LNCAP (cell line): Measurements from ENCODE around the gene NTN1.

ENCODE experiments used
- CTCF ChIP-seq: fragments of 450-650 bp; IDR thresholded peaks from 2 replicates; pipeline ENCODE4 v1.5.1; 2017; ENCODE audit warnings: mild to moderate bottlenecking

The NTN1 gene

DNA sequence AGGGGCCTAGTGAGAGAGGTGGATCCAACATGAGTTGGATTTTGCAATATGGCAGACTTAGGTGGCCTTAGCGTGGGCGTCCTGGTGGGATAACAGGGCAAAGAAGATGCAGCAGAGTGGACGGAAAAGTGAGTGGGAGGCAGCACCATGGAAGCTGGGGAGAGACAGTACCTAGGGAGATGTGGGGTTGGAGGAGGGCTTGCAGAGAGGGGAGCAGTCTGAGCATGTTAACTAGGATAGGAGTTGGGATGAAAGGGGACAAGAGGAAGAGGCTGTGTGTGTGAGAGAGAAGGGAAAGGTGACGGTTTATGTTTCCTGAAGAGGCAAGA, 120.1 kb downstream of the NTN1 start:
- no peak for TF ChIP-seq CTCF

DNA sequence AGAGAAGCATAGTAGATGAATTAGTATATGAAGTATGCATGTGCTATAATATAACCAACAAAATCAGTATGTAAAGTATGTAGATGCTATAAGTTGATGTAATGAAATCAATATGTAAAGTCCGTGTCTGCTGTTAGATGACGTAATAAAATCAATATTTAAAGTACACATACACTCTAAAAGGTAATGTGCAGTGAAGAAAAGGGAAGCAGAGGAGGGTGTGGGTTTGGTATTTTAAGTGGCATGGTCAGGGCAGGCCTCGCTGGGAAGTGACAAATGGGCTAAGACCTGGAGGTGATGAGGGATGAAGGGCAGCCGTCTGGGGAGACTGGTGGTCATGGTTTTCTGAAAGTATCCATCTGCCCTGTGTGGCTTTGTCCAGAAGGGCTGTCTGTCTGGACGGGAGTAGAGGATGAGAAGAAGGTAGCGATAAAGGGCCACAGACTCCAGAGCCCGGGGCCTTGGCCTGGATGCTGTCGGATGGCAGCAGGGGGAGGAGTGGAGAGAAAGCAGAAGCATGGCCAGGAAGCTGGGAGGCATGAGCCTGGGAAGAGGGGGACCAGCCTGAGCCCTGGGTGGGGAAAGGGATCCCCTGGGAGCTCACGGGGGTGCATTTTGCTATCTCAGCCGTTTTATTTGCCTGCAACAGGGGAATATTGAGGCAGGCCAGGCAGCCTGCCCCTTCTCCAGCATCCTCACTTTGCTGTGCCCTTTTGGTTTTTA, 121.6 kb downstream of the NTN1 start:
- TF ChIP-seq CTCF: no peak

DNA sequence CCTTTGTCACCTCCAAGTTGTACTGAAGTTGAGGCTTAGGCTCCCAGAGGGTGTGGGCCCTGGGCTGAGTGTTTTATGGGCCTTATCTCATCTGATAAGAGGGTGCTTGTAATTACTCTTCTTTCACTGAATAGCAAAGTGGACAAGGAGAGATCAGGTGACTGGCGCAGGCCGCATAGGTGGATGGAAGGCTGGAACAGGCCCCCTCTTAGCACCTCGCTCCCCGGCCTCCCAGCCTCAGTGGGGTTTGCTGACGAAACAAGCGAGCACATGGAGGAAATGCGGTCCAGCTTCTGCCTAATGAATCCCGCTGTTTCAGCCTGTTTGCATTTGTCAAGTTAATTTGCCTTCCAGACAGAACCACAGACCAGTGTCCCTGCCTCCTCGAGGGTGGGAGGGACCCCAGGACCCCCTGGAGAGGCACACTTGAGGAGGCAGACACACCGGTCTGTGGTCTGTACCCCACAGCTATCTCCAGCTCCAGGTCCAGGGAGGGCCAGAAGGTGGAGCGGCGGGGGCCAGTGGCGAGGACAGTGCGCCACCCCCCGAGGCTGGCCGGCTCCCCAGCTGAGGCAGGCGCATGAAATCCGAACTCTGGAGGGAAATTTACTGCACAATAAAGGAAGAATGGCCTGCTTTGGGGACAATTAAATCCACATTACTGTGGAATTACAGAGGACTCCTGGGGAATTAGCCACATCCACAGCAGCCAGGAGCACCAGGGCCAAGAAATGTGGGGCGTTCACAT, 123.4 kb downstream of the NTN1 start:
- TF ChIP-seq CTCF: no peak

DNA sequence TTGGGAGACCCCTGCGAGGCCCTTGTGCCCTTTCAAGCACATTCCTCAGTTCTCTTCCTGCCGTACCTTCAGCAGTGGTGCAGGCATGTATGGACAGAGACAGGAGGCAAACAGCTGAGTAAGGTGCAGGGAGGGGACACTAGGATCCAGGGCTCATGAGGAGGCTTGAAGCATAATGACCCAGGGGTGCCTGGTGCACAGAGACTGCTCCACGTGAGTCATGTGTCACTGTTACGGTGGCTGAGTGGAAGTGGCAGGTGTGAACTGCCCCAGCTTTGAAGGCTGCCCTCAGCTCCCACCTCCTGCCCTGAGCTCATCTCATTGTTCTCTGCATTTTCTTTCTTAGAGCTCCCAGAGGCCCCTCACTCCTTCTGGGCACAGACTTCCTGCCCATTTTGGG, 124.8 kb downstream of the NTN1 start:
- TF ChIP-seq CTCF: no peak

DNA sequence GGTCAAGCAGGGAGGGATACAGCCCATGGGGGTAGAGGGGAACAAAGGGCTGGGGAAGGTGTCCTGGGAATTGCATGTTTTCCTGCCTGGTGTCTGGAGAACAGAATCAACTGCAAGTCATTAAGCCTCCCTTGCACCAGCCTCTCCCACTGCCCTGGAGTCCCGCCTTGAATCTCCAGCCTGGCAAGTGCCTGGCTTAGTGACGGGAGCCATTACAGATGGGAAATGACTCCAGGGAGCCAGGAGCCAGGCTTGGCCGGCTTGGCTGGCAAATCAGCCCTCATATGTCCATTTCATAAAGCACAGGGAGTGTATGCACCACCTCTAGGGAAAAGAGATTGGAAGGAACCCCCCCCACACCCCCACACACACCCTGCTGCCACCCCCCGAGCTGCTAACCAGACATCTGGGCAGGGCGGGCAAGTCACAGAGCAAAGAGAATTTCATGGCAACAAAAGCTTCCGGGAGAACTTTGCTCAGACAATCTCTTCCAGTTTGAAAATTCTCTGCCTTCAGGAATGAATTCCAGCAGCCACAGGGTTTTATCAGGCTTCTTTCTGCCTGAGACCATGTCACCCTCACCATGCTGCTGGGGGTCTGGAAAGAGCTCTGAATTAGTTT, 127.7 kb downstream of the NTN1 start:
- no peak for TF ChIP-seq CTCF

- TF ChIP-seq CTCF: no peak
Measured at GRCh38 chr17:9150446-9151090, 129.3 kb downstream of the NTN1 start.

GRCh38 chr17:9151091-9151490, 129.8 kb downstream of the NTN1 start:
- no peak for TF ChIP-seq CTCF
